MM.1S (cell line): Measurements from ENCODE around the gene MAGI1.
"Not testable (repeated sequence)": the region's sequence is repeated elsewhere in the genome, so short reads cannot be mapped to it uniquely, and the experiment has no call there.

ENCODE experiments used
- EZH2 ChIP-seq: fragments of 300-600 bp; sonication (generic); optimal IDR thresholded peaks from 2 replicates; pipeline ENCODE3; 2017; ENCODE audit warnings: low read depth, mild to moderate bottlenecking, antibody characterized with exemption, low read length, mixed read lengths
- TF ChIP-seq, protein P1 (sequence below): fragments of 300-600 bp; sonication (generic); IDR thresholded peaks from 2 replicates; pipeline ENCODE4 v1.5.1; 2016; ENCODE audit warnings: antibody characterized with exemption, low read length, mixed read lengths

DNA sequence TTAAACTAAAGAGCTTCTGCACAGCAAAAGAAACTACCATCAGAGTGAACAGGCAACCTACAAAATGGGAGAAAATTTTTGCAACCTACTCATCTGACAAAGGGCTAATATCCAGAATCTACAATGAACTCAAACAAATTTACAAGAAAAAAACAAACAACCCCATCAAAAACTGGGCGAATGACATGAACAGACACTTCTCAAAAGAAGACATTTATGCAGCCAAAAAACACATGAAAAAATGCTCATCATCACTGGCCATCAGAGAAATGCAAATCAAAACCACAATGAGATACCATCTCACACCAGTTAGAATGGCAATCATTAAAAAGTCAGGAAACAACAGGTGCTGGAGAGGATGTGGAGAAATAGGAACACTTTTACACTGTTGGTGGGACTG, 524.4 kb downstream of the MAGI1 start:
- TF ChIP-seq, protein P1, sequence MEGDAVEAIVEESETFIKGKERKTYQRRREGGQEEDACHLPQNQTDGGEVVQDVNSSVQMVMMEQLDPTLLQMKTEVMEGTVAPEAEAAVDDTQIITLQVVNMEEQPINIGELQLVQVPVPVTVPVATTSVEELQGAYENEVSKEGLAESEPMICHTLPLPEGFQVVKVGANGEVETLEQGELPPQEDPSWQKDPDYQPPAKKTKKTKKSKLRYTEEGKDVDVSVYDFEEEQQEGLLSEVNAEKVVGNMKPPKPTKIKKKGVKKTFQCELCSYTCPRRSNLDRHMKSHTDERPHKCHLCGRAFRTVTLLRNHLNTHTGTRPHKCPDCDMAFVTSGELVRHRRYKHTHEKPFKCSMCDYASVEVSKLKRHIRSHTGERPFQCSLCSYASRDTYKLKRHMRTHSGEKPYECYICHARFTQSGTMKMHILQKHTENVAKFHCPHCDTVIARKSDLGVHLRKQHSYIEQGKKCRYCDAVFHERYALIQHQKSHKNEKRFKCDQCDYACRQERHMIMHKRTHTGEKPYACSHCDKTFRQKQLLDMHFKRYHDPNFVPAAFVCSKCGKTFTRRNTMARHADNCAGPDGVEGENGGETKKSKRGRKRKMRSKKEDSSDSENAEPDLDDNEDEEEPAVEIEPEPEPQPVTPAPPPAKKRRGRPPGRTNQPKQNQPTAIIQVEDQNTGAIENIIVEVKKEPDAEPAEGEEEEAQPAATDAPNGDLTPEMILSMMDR = not testable (repeated sequence)
- not testable (repeated sequence) for TF ChIP-seq EZH2
